ENCODE measurements around the gene L3MBTL4. TPM values are rescaled to one million over a fixed set of nuclear protein-coding genes. Genes with fewer than 3 reads are reported as not detected.

The L3MBTL4 gene
- total RNA-seq, 8 experiments from 2014 or later = 0.10 to 11.2 (median 0.95) TPM

DNA sequence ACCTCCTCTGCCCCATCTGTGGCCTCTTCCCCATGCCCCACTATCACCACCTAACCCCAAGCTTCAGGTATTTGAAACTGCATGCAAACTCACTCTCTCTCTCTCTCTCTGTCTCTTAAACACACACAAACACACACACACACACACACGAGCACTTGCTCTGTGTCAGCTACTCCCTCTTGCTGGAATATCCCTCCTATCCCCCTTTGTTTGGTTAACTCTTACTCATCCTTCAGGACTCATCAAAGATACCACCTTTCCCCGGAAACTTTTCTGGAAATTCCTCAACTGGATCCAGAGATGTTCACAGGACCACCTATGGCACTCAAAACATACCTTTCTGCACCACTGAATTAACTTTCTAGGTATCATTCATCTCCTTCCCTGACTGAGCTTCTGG lies 296.6 kb downstream of the L3MBTL4 start:
- H3K4me1 ChIP-seq (replicated peaks in 1 of 2) = no peaks in the 10 kb centered on the region
- in situ Hi-C loops (cut with MboI; ENCODE audit: low pct_unique_long_range_greater_than_20kb in 2 of 9, low sequenced_read_pairs in 9 of 9, unreplicated experiment in 9 of 9) = loop anchor here in 1 of 9 experiments (25.0 kb wide), 1 partner anchor 231 kb away; the partner anchor contains the start of gene TMEM200C
- ATAC-seq (replicated peaks in 6 of 8) = no peak
- H3K27ac ChIP-seq = no peak overlapping the region
- no peak overlapping the region for H3K4me3 ChIP-seq
- WGBS, 10 experiments = 20 to 100% (median 61%) methylated on average over 1 to 2 of the region's 2 CpGs; no CpG with 5 or more reads in 2 of the 10 experiments

DNA sequence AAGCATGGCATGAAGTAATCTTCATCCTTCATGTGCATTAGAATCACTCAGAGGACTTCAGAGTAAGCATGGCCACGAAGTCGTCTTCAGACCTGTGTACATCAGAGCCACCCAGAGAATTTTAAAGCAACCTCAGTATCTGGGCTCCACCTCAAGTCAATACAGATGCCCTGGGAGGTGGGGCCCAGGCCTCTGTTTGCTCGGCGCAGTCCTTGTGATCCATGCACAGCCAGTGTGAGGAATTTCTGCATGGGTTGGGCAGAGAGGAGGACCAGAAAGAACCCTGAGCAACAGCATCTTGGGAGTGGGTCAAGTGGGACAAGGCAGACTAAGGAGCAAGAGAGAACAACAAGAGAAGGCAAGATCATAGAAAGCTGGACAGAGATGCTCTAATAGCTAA lies 299.0 kb downstream of the L3MBTL4 start:
- Histone ChIP-seq H3K4me3 (no peak overlapping the region), H3K4me1 (replicated peaks in 1 of 2) (no peaks in the 10 kb centered on the region), H3K27ac (no peak overlapping the region)
- in situ Hi-C loops (cut with MboI; ENCODE audit: low pct_unique_long_range_greater_than_20kb in 2 of 9, low sequenced_read_pairs in 9 of 9, unreplicated experiment in 9 of 9) = loop anchor here in 1 of 9 experiments (25.0 kb wide), 1 partner anchor 228 kb away; the partner anchor contains the start of gene TMEM200C
- WGBS, 10 experiments = 70 to 93% (median 80%) methylated on average over 1 to 4 of the region's 4 CpGs; no CpG with 5 or more reads in 5 of the 10 experiments
- no peak for ATAC-seq (replicated peaks in 6 of 8)

GRCh38 chr18:6113650-6114049 lies 301.1 kb downstream of the L3MBTL4 start:
- ATAC-seq (replicated peaks in 6 of 8) = no peak
- H3K4me3 ChIP-seq = no peak overlapping the region
- H3K4me1 ChIP-seq (replicated peaks in 1 of 2) = no peaks in the 10 kb centered on the region
- WGBS, 10 experiments = 25 to 100% (median 77%) methylated on average over 1 to 2 of the region's 2 CpGs; no CpG with 5 or more reads in 2 of the 10 experiments
- H3K27ac ChIP-seq = no peak overlapping the region
- in situ Hi-C loops (cut with MboI; ENCODE audit: low pct_unique_long_range_greater_than_20kb in 2 of 9, low sequenced_read_pairs in 9 of 9, unreplicated experiment in 9 of 9) = loop anchor here in 1 of 9 experiments (25.0 kb wide), 1 partner anchor 226 kb away; the partner anchor contains the start of gene TMEM200C

DNA sequence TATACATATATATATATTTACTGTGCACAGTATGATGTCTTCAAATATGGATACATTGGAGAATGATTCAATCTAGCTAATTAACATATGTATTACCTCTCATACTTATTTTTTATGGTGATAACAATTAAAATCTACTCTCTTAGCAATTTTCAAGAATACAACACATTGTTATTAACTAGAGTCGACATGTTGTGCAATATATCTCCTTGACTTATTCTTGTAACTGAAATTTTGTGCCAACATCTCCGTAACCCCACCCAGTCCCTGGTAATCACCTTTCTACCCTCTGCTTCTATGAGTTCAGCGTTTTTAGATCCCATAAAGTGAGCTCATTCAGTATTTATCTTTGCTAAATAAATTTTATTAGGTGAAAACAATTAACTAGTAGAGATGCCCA lies 303.0 kb downstream of the L3MBTL4 start:
- H3K4me3 ChIP-seq = no peak overlapping the region
- 23 to 93% (median 72%) methylated on average over 1 to 3 of the region's 3 CpGs; no CpG with 5 or more reads in 1 of the 10 experiments for WGBS, 10 experiments
- no peak for ATAC-seq (replicated peaks in 6 of 8)
- H3K4me1 ChIP-seq (replicated peaks in 1 of 2) = no peaks in the 10 kb centered on the region
- in situ Hi-C loops (cut with MboI; ENCODE audit: low pct_unique_long_range_greater_than_20kb in 2 of 9, low sequenced_read_pairs in 9 of 9, unreplicated experiment in 9 of 9) = loop anchor here in 1 of 9 experiments (25.0 kb wide), 1 partner anchor 224 kb away; the partner anchor contains the start of gene TMEM200C
- no peak overlapping the region for H3K27ac ChIP-seq

GRCh38 chr18:6109743-6110142 lies 305.0 kb downstream of the L3MBTL4 start:
- peak in 1 of 8 experiments; percentile 87 for ATAC-seq (replicated peaks in 6 of 8)
- 0 to 100% (median 78%) methylated on average over 1 to 5 of the region's 6 CpGs; no CpG with 5 or more reads in 2 of the 10 experiments for WGBS, 10 experiments

GRCh38 chr18:6107794-6108193 lies 306.9 kb downstream of the L3MBTL4 start:
- no peak overlapping the region for H3K4me3 ChIP-seq
- in situ Hi-C loops (cut with MboI; ENCODE audit: low pct_unique_long_range_greater_than_20kb in 2 of 9, low sequenced_read_pairs in 9 of 9, unreplicated experiment in 9 of 9) = loop anchor here in 1 of 9 experiments (25.0 kb wide), 1 partner anchor 220 kb away; the partner anchor contains the start of gene TMEM200C
- peaks cover 0 to 7% of the 10 kb centered on the region in 2 donors for H3K4me1 ChIP-seq (replicated peaks in 1 of 2)
- no peak for ATAC-seq (replicated peaks in 6 of 8)
- 19 to 100% (median 62%) methylated on average over 2 to 5 of the region's 6 CpGs; no CpG with 5 or more reads in 1 of the 10 experiments for whole genome bisulfite sequencing, 10 experiments
- no peak overlapping the region for H3K27ac ChIP-seq

More at GRCh38 chr18:6109743-6110142, 305.0 kb downstream of the L3MBTL4 start:
- Histone ChIP-seq H3K27ac (no peak overlapping the region), H3K4me1 (replicated peaks in 1 of 2) (peaks cover 0 to 5% of the 10 kb centered on the region in 2 donors), H3K4me3 (no peak overlapping the region)
- in situ Hi-C loops (cut with MboI; ENCODE audit: low pct_unique_long_range_greater_than_20kb in 2 of 9, low sequenced_read_pairs in 9 of 9, unreplicated experiment in 9 of 9) = loop anchor here in 1 of 9 experiments (25.0 kb wide), 1 partner anchor 222 kb away; the partner anchor contains the start of gene TMEM200C

DNA sequence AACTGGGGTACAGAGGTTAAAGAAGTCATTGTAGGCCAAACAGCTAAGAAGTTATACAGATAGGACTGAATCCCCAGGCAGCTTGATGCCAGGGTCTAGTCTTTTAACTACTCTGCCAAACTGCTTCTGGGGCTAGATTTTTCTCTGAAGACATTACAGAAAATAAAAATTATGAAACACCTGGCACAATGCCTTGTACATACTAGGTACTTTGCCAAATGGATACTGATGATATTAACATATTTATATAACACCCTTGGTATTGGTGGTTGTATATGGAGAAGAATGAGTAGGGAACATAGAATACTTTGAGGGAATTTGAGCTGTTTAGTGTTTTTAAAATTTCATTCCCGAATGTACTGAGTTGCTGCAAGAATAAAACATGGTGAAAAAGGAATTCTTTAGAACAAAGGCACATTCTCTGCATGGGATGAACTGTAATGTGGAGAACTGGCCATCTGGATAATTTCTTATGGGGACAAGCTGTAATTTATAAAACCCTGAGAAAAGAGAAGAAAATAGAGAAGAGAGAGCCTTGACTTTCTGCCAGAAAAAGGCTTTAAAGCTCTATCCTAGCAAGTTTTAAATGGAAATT lies 308.5 kb downstream of the L3MBTL4 start:
- WGBS, 10 experiments = 0 to 82% (median 50%) methylated on average over 1 of the region's 1 CpG; no CpG with 5 or more reads in 3 of the 10 experiments
- ATAC-seq (replicated peaks in 6 of 8) = no peak
- in situ Hi-C loops (cut with MboI; ENCODE audit: low pct_unique_long_range_greater_than_20kb in 2 of 9, low sequenced_read_pairs in 9 of 9, unreplicated experiment in 9 of 9) = loop anchor here in 1 of 9 experiments (25.0 kb wide), 1 partner anchor 219 kb away; the partner anchor contains the start of gene TMEM200C

GRCh38 chr18:6103741-6104140 lies 311.0 kb downstream of the L3MBTL4 start:
- no peak overlapping the region for H3K27ac ChIP-seq
- in situ Hi-C loops (cut with MboI; ENCODE audit: low pct_unique_long_range_greater_than_20kb in 2 of 9, low sequenced_read_pairs in 9 of 9, unreplicated experiment in 9 of 9) = loop anchor here in 1 of 9 experiments (25.0 kb wide), 1 partner anchor 216 kb away; the partner anchor contains the start of gene TMEM200C
- H3K4me1 ChIP-seq (replicated peaks in 1 of 2) = peaks cover 0 to 12% of the 10 kb centered on the region in 2 donors
- WGBS, 10 experiments = 0 to 50% (median 33%) methylated on average over 1 to 3 of the region's 3 CpGs; no CpG with 5 or more reads in 3 of the 10 experiments
- peak in 1 of 8 experiments; percentile 75 for ATAC-seq (replicated peaks in 6 of 8)
- no peak overlapping the region for H3K4me3 ChIP-seq

More for the DNA sequence above, 308.5 kb downstream of the L3MBTL4 start:
- Histone ChIP-seq H3K4me3 (no peak overlapping the region), H3K4me1 (replicated peaks in 1 of 2) (peaks cover 0 to 12% of the 10 kb centered on the region in 2 donors), H3K27ac (no peak overlapping the region)

DNA sequence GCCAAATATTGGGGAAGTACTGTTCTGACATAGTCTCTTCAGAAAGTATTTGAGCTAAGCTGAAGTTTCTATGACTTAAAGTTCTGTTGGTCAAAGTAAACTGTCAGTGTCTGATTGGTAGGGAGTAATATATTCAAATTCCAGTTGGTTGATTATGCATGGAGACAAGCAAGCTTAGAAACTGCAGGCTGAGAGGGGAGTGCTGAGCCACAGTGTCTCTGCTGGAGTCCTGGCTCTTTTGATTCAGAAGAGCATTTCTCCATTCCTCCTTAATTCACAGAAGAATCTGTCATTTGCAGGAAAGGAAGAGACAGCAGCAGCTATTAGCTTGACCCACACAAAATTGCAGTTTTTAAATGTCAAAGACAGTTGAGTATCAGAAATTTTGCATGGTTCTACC lies 318.0 kb downstream of the L3MBTL4 start:
- peak in 1 of 8 experiments; percentile 85 for ATAC-seq (replicated peaks in 6 of 8)
- in situ Hi-C loops (cut with MboI; ENCODE audit: low pct_unique_long_range_greater_than_20kb in 2 of 9, low sequenced_read_pairs in 9 of 9, unreplicated experiment in 9 of 9) = loop anchor here in 1 of 9 experiments (25.0 kb wide), 1 partner anchor 109 kb away; no protein-coding TSS in a partner anchor

GRCh38 chr18:6088432-6088831 lies 326.3 kb downstream of the L3MBTL4 start:
- ATAC-seq (replicated peaks in 6 of 8) = no peak
- H3K4me3 ChIP-seq = no peak overlapping the region
- in situ Hi-C loops (cut with MboI; ENCODE audit: low pct_unique_long_range_greater_than_20kb in 2 of 9, low sequenced_read_pairs in 9 of 9, unreplicated experiment in 9 of 9) = loop anchor here in 1 of 9 experiments (25.0 kb wide), 1 partner anchor 101 kb away; no protein-coding TSS in a partner anchor
- H3K27ac ChIP-seq = no peak overlapping the region
- WGBS, 10 experiments = 13 to 92% (median 71%) methylated on average over 1 to 2 of the region's 2 CpGs; no CpG with 5 or more reads in 1 of the 10 experiments
- no peaks in the 10 kb centered on the region for H3K4me1 ChIP-seq (replicated peaks in 1 of 2)

More for the DNA sequence above, 318.0 kb downstream of the L3MBTL4 start:
- Histone ChIP-seq H3K4me3 (no peak overlapping the region), H3K27ac (no peak overlapping the region), H3K4me1 (replicated peaks in 1 of 2) (no peaks in the 10 kb centered on the region)

DNA sequence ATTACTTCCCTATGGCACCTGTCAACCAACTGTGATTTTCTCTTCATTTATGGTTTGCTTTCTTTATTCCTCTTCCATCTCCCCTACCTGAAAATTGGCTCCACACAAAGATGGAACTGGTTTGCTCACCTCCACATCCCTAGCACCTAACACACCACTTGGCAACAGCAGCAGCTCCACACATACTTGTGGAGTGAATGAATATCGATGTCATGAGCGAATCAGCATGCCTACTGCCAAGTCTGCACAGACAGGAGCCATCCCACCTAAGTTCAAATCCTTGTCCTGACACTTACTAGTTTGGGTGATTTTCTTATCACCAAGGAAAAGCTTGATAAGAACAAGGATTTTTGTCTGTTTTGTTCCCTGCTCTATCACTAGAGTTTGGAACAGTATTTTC lies 328.0 kb downstream of the L3MBTL4 start:
- in situ Hi-C loops (cut with MboI; ENCODE audit: low pct_unique_long_range_greater_than_20kb in 2 of 9, low sequenced_read_pairs in 9 of 9, unreplicated experiment in 9 of 9) = loop anchor here in 1 of 9 experiments (25.0 kb wide), 1 partner anchor 99 kb away; no protein-coding TSS in a partner anchor
- no peak for ATAC-seq (replicated peaks in 6 of 8)
- no peaks in the 10 kb centered on the region for H3K4me1 ChIP-seq (replicated peaks in 1 of 2)
- H3K27ac ChIP-seq = no peak overlapping the region
- 53 to 100% (median 90%) methylated on average over 1 to 2 of the region's 2 CpGs; no CpG with 5 or more reads in 6 of the 10 experiments for WGBS, 10 experiments
- H3K4me3 ChIP-seq = no peak overlapping the region

- H3K4me3 ChIP-seq = no peak overlapping the region
- ATAC-seq (replicated peaks in 6 of 8) = no peak
- 14 to 100% (median 84%) methylated on average over 1 to 2 of the region's 2 CpGs for WGBS, 10 experiments
- no peaks in the 10 kb centered on the region for H3K4me1 ChIP-seq (replicated peaks in 1 of 2)
- H3K27ac ChIP-seq = no peak overlapping the region
- in situ Hi-C loops (cut with MboI; ENCODE audit: low pct_unique_long_range_greater_than_20kb in 2 of 9, low sequenced_read_pairs in 9 of 9, unreplicated experiment in 9 of 9) = loop anchor here in 1 of 9 experiments (25.0 kb wide), 1 partner anchor 92 kb away; no protein-coding TSS in a partner anchor
These were observed 335.3 kb downstream of the L3MBTL4 start for GRCh38 chr18:6079406-6079805.

DNA sequence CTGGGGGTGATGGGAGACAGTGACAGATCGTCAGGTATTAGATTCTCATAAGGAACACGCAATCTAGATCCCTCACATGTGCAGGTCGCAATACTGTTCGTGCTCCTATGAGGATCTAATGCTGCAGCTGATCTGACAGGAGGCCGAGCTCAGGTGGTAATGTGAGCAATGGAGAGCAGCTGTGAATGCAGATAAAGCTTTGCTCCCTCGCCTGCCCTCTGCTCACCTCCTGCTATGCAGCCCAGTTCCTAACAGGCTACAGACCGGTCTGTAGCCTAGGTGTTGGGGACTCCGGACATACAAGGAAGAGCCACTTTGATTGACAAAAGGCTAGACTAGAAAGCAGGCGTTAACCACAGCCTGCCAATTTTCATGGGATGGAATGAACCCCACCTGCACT lies 335.8 kb downstream of the L3MBTL4 start:
- Histone ChIP-seq H3K27ac (no peak overlapping the region), H3K4me1 (replicated peaks in 1 of 2) (no peaks in the 10 kb centered on the region), H3K4me3 (no peak overlapping the region)
- in situ Hi-C loops (cut with MboI; ENCODE audit: low pct_unique_long_range_greater_than_20kb in 2 of 9, low sequenced_read_pairs in 9 of 9, unreplicated experiment in 9 of 9) = loop anchor here in 1 of 9 experiments (25.0 kb wide), 1 partner anchor 92 kb away; no protein-coding TSS in a partner anchor
- 40 to 100% (median 87%) methylated on average over 1 to 7 of the region's 9 CpGs; no CpG with 5 or more reads in 3 of the 10 experiments for WGBS, 10 experiments
- ATAC-seq (replicated peaks in 6 of 8) = no peak

All from motor neuron (in vitro differentiated cells).